GM18861 (cell line): ENCODE measurements around the gene GJC2.
"Not testable (repeated sequence)": the region's sequence is repeated elsewhere in the genome, so short reads cannot be mapped to it uniquely, and the experiment has no call there.

Experiments used
- ATAC-seq: cut with Tn5 transposase; IDR thresholded peaks from one replicate; pipeline ENCODE4 v1.9.1; 2021; ENCODE audit not compliant: unreplicated experiment

The GJC2 gene

GRCh38 chr1:228149406-228150119 is at the start of gene GJC2:
GJC2 (plus strand) TSS chr1:228149930; CDS start chr1:228157759, 7,829 bp downstream.
- ATAC-seq: no peak

- no peak for ATAC-seq
Measured at GRCh38 chr1:228100822-228101613, 48.7 kb upstream of the GJC2 start.

- no peak for ATAC-seq
Measured at GRCh38 chr1:228101614-228101993, 48.1 kb upstream of the GJC2 start.

- no peak for ATAC-seq
Measured at GRCh38 chr1:228101994-228102790, 47.5 kb upstream of the GJC2 start.

GRCh38 chr1:228102791-228103620 is 46.7 kb upstream of the GJC2 start, which contains the start of gene C1orf35:
C1orf35 (minus strand) TSS chr1:228103325; CDS start chr1:228103227, 98 bp downstream.
- ATAC-seq: peak; percentile 70

GRCh38 chr1:228104526-228105269 is 45.0 kb upstream of the GJC2 start:
- ATAC-seq: no peak

DNA sequence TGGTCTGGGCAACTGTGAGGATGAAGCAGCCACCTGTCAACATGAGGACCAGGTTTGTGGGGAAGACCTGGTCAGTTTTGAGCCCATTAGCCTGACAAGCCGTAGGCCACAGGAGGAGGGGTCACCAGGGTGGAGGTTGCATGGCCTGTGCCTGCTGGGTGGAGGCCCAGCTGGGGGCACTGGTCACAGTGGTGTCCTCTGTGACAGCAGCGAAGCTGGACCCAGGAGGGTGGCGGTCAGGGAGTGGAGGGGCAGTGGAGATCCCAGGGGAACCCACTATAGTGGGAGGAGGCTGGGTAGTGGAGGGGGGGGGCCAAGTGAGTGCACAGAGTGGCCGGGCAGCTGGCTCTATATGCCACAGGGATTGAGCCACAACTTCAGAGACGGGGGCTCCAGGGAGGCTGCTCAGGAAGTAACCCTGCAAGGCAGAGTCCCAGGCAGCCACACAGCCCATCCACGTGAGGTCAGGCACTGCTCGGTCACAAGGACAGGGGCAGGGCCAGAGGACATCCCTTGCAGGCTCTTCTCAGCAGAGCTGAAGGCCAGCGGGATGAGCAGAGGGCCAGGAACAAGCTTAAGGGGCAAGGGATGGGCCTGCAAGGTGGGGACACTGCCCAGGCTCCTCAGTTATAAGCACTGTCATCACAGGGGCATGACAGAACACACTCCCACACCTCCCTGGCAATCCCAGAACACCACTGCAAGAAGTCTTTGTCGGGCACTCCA is 44.3 kb upstream of the GJC2 start:
- no peak for ATAC-seq

DNA sequence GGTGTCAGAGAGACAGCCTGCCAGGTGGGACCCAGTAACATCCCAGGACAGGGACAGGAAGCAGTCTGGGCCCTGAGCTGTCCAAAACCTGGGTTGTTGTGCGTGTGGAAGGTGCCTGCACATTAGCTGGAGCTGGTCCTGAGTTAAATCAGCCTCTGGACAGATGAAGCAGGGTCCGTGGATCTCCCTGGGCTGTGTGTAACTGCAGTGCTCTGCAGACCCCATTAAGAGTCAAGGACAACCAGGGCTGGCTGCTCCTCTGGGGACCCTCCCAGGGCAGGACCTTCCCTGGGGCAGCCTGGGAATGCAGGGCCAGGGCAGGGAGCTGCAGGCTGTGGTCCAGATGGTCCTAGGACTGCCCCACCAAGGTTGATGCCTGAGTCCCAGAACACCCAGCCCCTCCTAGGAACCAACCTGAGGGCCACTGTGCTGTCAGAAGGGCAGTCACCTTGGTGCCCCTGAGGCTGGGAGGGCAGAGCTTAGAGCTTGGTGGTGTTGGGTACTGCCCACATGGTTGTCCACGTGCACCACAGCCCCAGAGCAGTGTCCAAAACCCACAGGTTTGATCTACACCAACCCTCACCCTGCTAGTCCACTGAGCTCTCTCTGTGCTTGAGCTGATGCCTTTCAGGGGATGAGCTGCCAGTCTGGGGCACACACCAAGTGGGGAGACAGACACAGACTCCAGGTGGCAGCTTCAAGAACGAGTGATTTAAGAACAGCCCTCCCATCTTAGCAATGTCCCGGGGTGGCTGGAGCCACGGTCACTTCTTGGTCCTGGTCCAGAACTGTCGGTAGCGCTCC is 43.5 kb upstream of the GJC2 start:
- ATAC-seq: no peak

GRCh38 chr1:228106800-228107054 is 43.0 kb upstream of the GJC2 start:
- ATAC-seq: no peak

DNA sequence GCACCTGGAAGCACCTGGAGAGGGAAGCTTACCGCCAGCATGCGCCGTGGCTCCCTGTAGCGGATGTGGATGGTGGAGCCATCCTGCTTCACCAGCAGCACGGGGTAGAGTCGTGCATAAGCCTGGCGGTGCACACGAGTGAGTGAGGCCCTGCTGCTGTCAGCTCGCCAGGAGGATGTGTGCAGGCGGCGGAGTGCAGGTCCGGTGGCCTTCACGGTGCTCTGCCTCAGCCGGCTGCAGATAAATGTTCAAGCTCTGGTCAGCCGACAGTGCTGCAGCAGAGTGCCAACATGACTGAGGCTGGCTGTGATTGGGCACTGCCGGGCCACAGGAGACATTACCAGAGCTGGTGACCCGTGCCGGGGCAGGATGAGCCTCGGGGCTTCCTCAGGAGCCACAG is 42.1 kb upstream of the GJC2 start:
- no peak for ATAC-seq

GRCh38 chr1:228108055-228108690 is 41.6 kb upstream of the GJC2 start:
- ATAC-seq: no peak

GRCh38 chr1:228108742-228109072 is 41.0 kb upstream of the GJC2 start:
- no peak for ATAC-seq

DNA sequence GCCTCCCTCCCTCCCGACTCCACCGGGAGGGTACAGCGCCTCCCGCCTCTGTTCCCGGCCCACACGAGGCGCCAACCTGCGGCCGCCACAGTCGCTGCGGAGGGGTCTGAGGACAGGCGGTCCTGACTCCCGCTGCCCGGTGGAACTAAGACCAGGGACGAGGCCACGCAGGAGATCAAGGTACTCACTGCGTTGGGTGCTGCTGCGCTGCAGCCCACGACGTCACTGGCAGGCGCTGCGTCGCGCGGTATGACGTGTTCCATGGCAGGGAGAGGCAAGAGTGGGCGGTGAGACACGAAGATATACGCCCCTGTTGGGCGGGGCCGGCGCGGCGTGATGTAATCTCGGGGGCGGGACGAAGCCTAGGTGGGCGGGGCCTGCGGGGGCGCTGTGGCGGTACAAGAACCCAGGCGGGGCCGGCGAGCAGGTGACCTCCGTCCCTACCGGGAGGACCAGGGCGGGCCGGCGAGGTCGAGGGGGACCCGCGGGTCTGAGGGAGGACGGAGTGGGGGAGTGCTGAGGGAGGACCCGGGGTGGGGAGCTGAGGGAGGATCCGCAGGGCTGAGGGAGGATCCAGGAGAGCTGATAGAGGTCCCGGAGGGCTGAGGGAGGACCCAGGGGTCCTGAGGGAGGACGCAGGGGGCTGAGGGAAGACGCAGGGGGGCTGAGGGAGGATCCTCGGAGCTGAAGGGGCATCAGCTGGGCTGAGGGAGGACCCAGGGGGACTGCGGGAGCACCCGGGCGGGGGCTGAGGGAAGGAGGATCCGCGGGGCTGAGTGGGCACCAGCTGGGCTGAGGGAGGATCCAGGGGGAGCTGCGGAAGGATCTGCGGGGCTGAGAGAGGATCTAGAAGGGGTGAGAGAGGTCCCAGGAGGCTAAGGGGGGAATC is 40.4 kb upstream of the GJC2 start, which contains the start of gene MRPL55:
Gene MRPL55 (minus strand): TSS at position 227 of the 889 bp plus-strand sequence. CDS start 1,039 bp downstream, outside the sequence.
- peak; percentile 85 for ATAC-seq

DNA sequence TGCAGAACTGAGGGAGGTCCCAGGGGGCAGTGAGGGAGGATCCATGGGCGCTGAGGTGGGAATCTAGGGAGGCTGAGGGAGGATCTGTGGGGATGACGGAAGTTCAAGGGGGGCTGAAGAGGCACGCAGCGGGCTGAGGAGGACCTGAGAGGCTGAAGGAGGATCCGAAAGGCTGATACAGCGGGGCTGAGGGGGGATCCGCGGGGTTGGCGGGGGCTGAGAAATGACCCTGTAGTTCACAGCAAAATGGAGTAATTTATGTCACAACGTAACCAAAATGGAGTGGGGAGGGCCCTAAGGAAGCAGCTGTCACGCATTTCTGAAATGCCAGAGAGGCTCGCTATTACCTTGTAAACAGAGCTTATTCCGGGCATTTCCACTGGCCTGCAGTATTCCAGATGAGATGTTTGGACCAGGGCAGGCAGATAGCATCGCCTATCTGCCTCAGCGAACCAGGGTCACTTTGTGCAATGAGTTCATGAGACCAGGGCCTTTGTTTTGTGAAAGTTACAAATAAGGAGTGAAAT is 39.7 kb upstream of the GJC2 start:
- ATAC-seq: no peak

DNA sequence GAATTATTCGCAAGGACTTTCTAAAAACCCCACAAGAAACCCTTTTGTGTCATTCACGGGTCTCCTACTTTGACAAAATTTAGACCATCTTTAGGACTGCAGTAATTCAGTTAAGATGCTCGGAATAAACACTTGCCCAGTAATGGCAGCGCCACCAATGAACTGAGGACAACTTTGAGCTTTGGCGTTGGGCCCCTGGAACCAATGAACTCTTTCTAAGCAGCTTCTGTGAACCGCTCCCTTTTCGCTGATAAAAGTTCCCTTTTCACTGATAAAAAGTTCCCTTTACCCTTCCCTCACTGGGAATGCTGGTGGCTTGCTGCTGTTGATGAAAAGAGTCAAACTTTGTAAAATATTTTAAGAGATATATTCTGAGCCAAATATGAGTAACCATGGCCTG is 39.2 kb upstream of the GJC2 start:
- no peak for ATAC-seq

DNA sequence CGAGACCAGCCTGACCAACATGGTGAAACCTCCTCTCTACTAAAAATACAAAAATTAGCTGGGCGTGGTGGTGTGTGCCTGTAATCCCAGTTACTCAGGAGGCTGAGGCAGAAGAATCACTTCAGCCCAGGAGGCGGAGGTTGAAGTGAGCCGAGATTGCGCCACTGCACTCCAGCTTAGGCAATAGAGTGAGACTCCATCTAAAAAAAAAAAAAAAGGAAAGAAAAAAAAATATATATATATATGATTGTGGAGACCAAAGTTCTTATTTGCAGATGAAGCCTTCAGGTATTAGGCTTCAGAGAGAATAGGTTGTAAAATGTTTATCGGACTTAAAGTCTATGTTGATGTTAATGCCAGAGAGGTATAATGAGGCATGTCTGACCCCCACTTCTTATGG is 38.4 kb upstream of the GJC2 start:
- not testable (repeated sequence) for ATAC-seq

DNA sequence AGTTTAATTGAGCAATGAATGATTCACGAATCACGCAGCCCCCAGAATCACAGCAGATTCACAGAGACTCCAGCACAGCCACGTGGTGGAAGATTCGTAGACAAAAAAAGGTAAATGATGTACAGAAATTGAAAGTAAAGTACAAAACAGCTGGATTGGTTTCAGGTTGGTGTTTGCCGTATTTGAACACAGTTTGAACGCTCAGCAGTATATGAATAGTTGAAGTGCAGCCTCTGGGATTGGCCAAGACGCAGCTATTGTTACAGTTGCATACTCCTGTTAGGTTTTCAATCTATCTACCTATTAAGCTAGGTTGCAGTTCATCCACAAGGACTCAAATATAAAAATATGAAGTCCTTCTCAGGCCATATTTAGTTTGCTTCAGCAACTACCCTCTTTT is 37.6 kb upstream of the GJC2 start:
- no peak for ATAC-seq
